NCI-H748 treated with DMSO at 0.1 percent for 48 hours (cell line): Measurements from ENCODE around the gene ZSCAN4.

Experiments
- DNase-seq: peaks from one replicate; lab custom pipeline; 2025; lab: John Stamatoyannopoulos, UW

ZSCAN4 gene

GRCh38 chr19:57668635-57669034 lies at the start of gene ZSCAN4:
Gene ZSCAN4, plus strand, starts transcription at chr19:57668935. Its CDS starts 7,211 bp downstream, at chr19:57676146.
- no peak for DNase-seq

GRCh38 chr19:57620673-57621348 lies 47.9 kb upstream of the ZSCAN4 start:
- DNase-seq = no peak

- DNase-seq = no peak
Observed at GRCh38 chr19:57623091-57623490, 45.6 kb upstream of the ZSCAN4 start.

GRCh38 chr19:57632987-57633831 lies 35.5 kb upstream of the ZSCAN4 start, which contains the start of gene ZNF211:
Gene ZNF211, plus strand, starts transcription at chr19:57633168. Its CDS starts 179 bp downstream, at chr19:57633347.
- DNase-seq = peak; percentile 96

GRCh38 chr19:57633832-57634131 lies 35.0 kb upstream of the ZSCAN4 start:
- no peak for DNase-seq

GRCh38 chr19:57637379-57637778 lies 31.4 kb upstream of the ZSCAN4 start:
- DNase-seq = no peak

GRCh38 chr19:57641715-57642234 lies 27.0 kb upstream of the ZSCAN4 start:
- DNase-seq = no peak

- DNase-seq = no peak
Observed at GRCh38 chr19:57642396-57643046, 26.2 kb upstream of the ZSCAN4 start.

- DNase-seq = no peak
Observed at GRCh38 chr19:57643734-57644133, 25.0 kb upstream of the ZSCAN4 start.

GRCh38 chr19:57648331-57649003 lies 20.3 kb upstream of the ZSCAN4 start:
- DNase-seq = peak; percentile 19

GRCh38 chr19:57651654-57651996 lies 17.1 kb upstream of the ZSCAN4 start:
- DNase-seq = no peak

GRCh38 chr19:57653689-57654088 lies 15.0 kb upstream of the ZSCAN4 start:
- no peak for DNase-seq

- DNase-seq = no peak
Observed at GRCh38 chr19:57655443-57655842, 13.3 kb upstream of the ZSCAN4 start.

- no peak for DNase-seq
Observed at GRCh38 chr19:57656346-57656745, 12.4 kb upstream of the ZSCAN4 start.

GRCh38 chr19:57664269-57665127 lies 4.2 kb upstream of the ZSCAN4 start:
- peak; percentile 52 for DNase-seq

GRCh38 chr19:57665261-57665806 lies 3.4 kb upstream of the ZSCAN4 start:
- no peak for DNase-seq

- no peak for DNase-seq
Observed at GRCh38 chr19:57667228-57667627, 1.5 kb upstream of the ZSCAN4 start.

- no peak for DNase-seq
Observed at GRCh38 chr19:57671124-57671895, 2.6 kb downstream of the ZSCAN4 start.

GRCh38 chr19:57672466-57672865 lies 3.7 kb downstream of the ZSCAN4 start:
- no peak for DNase-seq

GRCh38 chr19:57675881-57676280 lies 7.1 kb downstream of the ZSCAN4 start:
- DNase-seq = no peak
